HEK293 (cell line): ENCODE data around the gene EML4.

Source experiments
- CTCF ChIA-PET: fragments of 350-600 bp; formaldehyde crosslinking; extraction: SDS; loops from one replicate; lab custom pipeline; 2021; ENCODE audit warnings: antibody characterized with exemption; lab: Yijun Ruan, JAX
- POLR2A ChIA-PET: fragments of 300-600 bp; formaldehyde crosslinking; extraction: SDS; loops from one replicate; lab custom pipeline; 2020; ENCODE audit warnings: antibody characterized with exemption, inconsistent platforms; lab: Yijun Ruan, JAX
- H3K27ac ChIP-seq: fragments of 200-500 bp; sonication (Bioruptor generic); 2 replicates; pipeline ENCODE4 v1.5.1; 2014; ENCODE audit warnings: low read depth, low read length, control low read depth, inconsistent platforms; ENCODE audit errors: extremely low read depth
- H3K36me3 ChIP-seq, 2 experiments: fragments of 200-500 bp in 1 of 2; sonication (Bioruptor generic) in 1 of 2; 1 replicate in 1 of 2; 2 replicates in 1 of 2; pipeline ENCODE4 v1.5.1; 2014 to 2017; ENCODE audit warnings: inconsistent platforms in 2 of 2, low read length in 2 of 2; ENCODE audit not compliant: control insufficient read depth in 2 of 2, insufficient read depth in 1 of 2
- H3K4me1 ChIP-seq: fragments of 200-500 bp; sonication (Bioruptor generic); 2 replicates; pipeline ENCODE4 v1.5.1; 2014; ENCODE audit warnings: mild to moderate bottlenecking, low read length, inconsistent platforms; ENCODE audit not compliant: control insufficient read depth, insufficient read depth
- H3K4me3 ChIP-seq: 2 replicates; pipeline ENCODE4 v1.5.1; 2011; ENCODE audit warnings: low read depth, mild to moderate bottlenecking, control low read depth, low read length, moderate library complexity
- H3K9me3 ChIP-seq: fragments of 200-500 bp; sonication (Bioruptor generic); 2 replicates; pipeline ENCODE4 v1.5.1; 2014; ENCODE audit warnings: low read depth, low read length, inconsistent platforms; ENCODE audit not compliant: control insufficient read depth, insufficient read depth
- GLI2 ChIP-seq: fragments of 450-650 bp; formaldehyde crosslinking; IDR thresholded peaks from 2 replicates; pipeline ENCODE4; 2017; ENCODE audit warnings: missing biosample characterization, missing genetic modification characterization, low read depth, borderline replicate concordance
- HOXC10 ChIP-seq: sonication (generic); formaldehyde crosslinking; IDR thresholded peaks from 2 replicates; pipeline ENCODE4 v1.8.1; 2023; ENCODE audit warnings: mild to moderate bottlenecking, missing genetic modification reagents
- KLF1 ChIP-seq: fragments of 450-650 bp; formaldehyde crosslinking; IDR thresholded peaks from 2 replicates; pipeline ENCODE4 v1.5.1; 2016; ENCODE audit warnings: missing biosample characterization, missing genetic modification characterization
- KLF7 ChIP-seq: fragments of 450-650 bp; formaldehyde crosslinking; IDR thresholded peaks from 2 replicates; pipeline ENCODE4 v1.5.1; 2016; ENCODE audit warnings: missing biosample characterization, missing genetic modification characterization, borderline replicate concordance
- KLF9 ChIP-seq: fragments of 450-650 bp; formaldehyde crosslinking; IDR thresholded peaks from 2 replicates; pipeline ENCODE4 v1.5.1; 2016; ENCODE audit warnings: missing biosample characterization, missing genetic modification characterization, low read depth
- YY2 ChIP-seq: fragments of 450-650 bp; formaldehyde crosslinking; IDR thresholded peaks from 2 replicates; pipeline ENCODE4 v1.5.1; 2016; ENCODE audit warnings: missing biosample characterization, missing genetic modification characterization
- ZBTB20 ChIP-seq: fragments of 450-650 bp; formaldehyde crosslinking; IDR thresholded peaks from 2 replicates; pipeline ENCODE4 v1.5.1; 2016; ENCODE audit warnings: missing biosample characterization, missing genetic modification characterization
- ZFHX2 ChIP-seq: fragments of 450-650 bp; formaldehyde crosslinking; conservative IDR thresholded peaks from 2 replicates; pipeline ENCODE4 v1.5.1; 2016; ENCODE audit warnings: missing biosample characterization, missing genetic modification characterization
- ZNF19 ChIP-seq: fragments of 450-650 bp; formaldehyde crosslinking; IDR thresholded peaks from 2 replicates; pipeline ENCODE4; 2016; ENCODE audit warnings: missing biosample characterization, missing genetic modification characterization, low read depth
- ZNF48 ChIP-seq: fragments of 450-650 bp; formaldehyde crosslinking; IDR thresholded peaks from 2 replicates; pipeline ENCODE4 v1.5.1; 2016; ENCODE audit warnings: missing biosample characterization, missing genetic modification characterization
- ZNF596 ChIP-seq: fragments of 450-650 bp; IDR thresholded peaks from 2 replicates; pipeline ENCODE4 v1.5.0; 2018; ENCODE audit warnings: missing biosample characterization, mild to moderate bottlenecking, missing genetic modification characterization, moderate library complexity
- ZNF629 ChIP-seq: fragments of 450-650 bp; formaldehyde crosslinking; IDR thresholded peaks from 2 replicates; pipeline ENCODE4 v1.5.1; 2017; ENCODE audit warnings: missing biosample characterization, missing genetic modification characterization
- ZNF76 ChIP-seq: fragments of 450-650 bp; formaldehyde crosslinking; IDR thresholded peaks from 2 replicates; pipeline ENCODE4; 2016; ENCODE audit warnings: low read depth, missing biosample characterization, missing genetic modification characterization, borderline replicate concordance
- ZNF830 ChIP-seq: fragments of 450-650 bp; IDR thresholded peaks from 2 replicates; pipeline ENCODE4 v1.5.0; 2018; ENCODE audit warnings: missing biosample characterization, missing genetic modification characterization, low read depth, mild to moderate bottlenecking, moderate library complexity
- ZXDB ChIP-seq: fragments of 450-650 bp; formaldehyde crosslinking; IDR thresholded peaks from 2 replicates; pipeline ENCODE4 v1.5.1; 2016; ENCODE audit warnings: missing biosample characterization, missing genetic modification characterization
- TF ChIP-seq, protein P1 (sequence below): fragments of 450-650 bp; formaldehyde crosslinking; IDR thresholded peaks from 2 replicates; pipeline ENCODE4 v1.5.1; 2016; ENCODE audit warnings: missing biosample characterization, missing genetic modification characterization
- TF ChIP-seq, protein P2 (sequence below): fragments of 450-650 bp; formaldehyde crosslinking; IDR thresholded peaks from 2 replicates; pipeline ENCODE4 v1.5.1; 2016; ENCODE audit warnings: missing biosample characterization, missing genetic modification characterization, low read depth
- TF ChIP-seq, protein P3 (sequence below): fragments of 450-650 bp; formaldehyde crosslinking; IDR thresholded peaks from 2 replicates; pipeline ENCODE4 v1.5.1; 2016; ENCODE audit warnings: missing biosample characterization, missing genetic modification characterization

The EML4 gene

DNA sequence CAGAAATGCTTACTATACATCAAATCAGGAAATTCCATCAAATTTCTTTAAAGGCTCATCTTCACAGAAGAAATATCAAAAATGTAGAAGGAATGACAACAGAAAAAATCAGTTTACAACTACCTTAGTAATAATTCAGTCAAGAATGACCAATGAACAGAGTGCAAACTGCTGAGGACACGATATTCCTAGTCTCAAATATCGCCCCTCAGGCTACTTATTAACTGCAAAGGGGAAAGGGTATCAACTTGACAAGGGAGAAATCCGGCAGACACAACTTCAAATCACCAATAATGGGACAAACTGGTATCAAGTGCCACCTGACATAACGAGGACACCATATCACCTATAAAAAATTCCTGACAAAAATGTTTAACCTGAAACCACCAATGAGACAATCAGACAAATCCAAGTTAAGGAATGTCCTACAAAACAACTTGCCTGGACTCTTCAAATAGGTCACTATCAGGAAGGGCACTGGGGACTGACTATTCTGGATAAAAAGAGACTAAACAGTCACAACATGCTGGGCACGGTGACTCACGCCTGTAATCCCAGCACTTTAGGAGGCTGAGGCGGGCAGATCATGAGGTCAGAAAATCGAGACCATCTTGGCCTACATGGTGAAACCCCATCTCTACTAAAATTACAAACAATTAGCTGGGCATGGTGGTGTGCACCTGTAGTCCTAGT, 179.1 kb downstream of the EML4 start:
- Histone ChIP-seq H3K27ac (no peak overlapping the region), H3K9me3 (no peaks in the 10 kb centered on the region), H3K36me3 (peaks cover 8 to 61% of the 10 kb centered on the region in 2 experiments), H3K4me1 (no peaks in the 10 kb centered on the region), H3K4me3 (no peak overlapping the region)
- ChIA-PET CTCF (no interaction called here), POLR2A (no interaction called here)
- TF ChIP-seq KLF7 (tag by site-specific recombination) (no peak), KLF9 (tag by site-specific recombination) (no peak), ZXDB (tag by site-specific recombination) (no peak)

DNA sequence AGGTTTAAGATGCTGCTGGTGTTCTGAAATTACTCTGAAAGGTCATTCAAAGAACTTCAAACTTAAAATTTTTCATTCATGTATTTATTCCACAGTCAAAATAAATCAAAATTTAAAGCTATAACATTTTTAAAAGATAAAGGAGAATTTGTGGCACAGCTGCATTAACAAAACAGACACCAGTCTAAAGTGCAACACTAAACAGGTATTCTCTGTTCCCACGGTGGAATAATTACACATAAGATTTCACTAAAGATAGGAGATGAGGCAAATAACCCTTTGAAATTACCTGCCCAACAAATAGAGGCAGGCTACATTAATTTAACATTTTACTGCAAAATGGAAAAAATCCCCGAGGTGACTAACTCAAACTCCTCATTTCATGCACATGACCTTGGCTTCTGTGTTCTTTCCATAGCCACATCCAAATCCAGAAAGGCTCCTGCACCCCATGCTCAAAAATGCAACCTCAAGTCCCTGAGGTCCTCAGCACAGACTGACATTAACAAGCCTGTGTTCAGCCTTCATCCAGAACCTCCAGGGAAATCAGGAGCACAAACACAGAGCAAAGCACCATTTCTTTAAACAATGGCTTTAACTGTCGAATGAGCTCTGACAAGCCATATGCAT, 181.4 kb downstream of the EML4 start:
- POLR2A ChIA-PET, result no interaction called here
- TF ChIP-seq ZBTB20 (tag by site-specific recombination), result no peak
- no peak for TF ChIP-seq ZNF830 (tag by site-specific recombination)
- TF ChIP-seq ZNF76 (tag by site-specific recombination), result no peak
- TF ChIP-seq, protein P1, sequence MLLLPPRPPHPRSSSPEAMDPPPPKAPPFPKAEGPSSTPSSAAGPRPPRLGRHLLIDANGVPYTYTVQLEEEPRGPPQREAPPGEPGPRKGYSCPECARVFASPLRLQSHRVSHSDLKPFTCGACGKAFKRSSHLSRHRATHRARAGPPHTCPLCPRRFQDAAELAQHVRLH (tag by site-specific recombination), result no peak
- no peak for TF ChIP-seq GLI2 (tag by site-specific recombination)
- no peak for TF ChIP-seq KLF1 (tag by site-specific recombination)
- TF ChIP-seq, protein P2, sequence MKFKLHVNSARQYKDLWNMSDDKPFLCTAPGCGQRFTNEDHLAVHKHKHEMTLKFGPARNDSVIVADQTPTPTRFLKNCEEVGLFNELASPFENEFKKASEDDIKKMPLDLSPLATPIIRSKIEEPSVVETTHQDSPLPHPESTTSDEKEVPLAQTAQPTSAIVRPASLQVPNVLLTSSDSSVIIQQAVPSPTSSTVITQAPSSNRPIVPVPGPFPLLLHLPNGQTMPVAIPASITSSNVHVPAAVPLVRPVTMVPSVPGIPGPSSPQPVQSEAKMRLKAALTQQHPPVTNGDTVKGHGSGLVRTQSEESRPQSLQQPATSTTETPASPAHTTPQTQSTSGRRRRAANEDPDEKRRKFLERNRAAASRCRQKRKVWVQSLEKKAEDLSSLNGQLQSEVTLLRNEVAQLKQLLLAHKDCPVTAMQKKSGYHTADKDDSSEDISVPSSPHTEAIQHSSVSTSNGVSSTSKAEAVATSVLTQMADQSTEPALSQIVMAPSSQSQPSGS, result no peak
- CTCF ChIA-PET, result interaction anchor here (2.0 kb wide), 1 partner anchor 8 kb away, joined by 5 read pairs; no protein-coding TSS in a partner anchor
- H3K4me3 ChIP-seq, result no peak overlapping the region
- no peaks in the 10 kb centered on the region for H3K9me3 ChIP-seq
- no peaks in the 10 kb centered on the region for H3K4me1 ChIP-seq
- no peak overlapping the region for H3K27ac ChIP-seq
- peaks cover 8 to 53% of the 10 kb centered on the region in 2 experiments for H3K36me3 ChIP-seq

DNA sequence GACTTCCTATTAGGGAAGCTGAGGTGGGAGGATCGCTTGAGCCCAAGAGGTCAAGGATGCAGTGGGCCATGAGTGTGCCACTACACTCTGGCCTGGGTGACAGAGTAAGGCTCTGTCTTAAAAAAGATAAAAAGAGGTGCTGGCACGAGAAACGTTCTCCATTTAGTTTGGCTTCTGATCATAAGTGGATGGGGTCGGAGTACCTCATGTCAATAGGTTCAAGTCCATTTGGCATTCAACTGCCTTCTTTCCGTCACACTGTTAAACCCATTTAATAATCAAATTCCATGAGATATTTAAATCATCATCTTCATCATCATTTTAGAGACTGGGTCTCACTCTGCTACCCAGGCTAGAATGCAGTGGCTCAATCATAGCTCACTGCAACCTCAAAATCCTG, 182.7 kb downstream of the EML4 start:
- Histone ChIP-seq H3K9me3 (no peaks in the 10 kb centered on the region), H3K27ac (no peak overlapping the region), H3K4me3 (no peak overlapping the region), H3K36me3 (peaks cover 8 to 43% of the 10 kb centered on the region in 2 experiments), H3K4me1 (no peaks in the 10 kb centered on the region)
- POLR2A ChIA-PET, result interaction anchor here (1.1 kb wide), 1 partner anchor 13 kb away, joined by 3 read pairs; no protein-coding TSS in a partner anchor
- no peak for TF ChIP-seq HOXC10 (CRISPR knock-in tag)
- no peak for TF ChIP-seq ZFHX2 (tag by site-specific recombination)
- TF ChIP-seq KLF9 (tag by site-specific recombination), result no peak
- TF ChIP-seq ZNF596 (tag by site-specific recombination), result no peak
- TF ChIP-seq ZNF629, result no peak
- no peak for TF ChIP-seq ZNF19
- TF ChIP-seq, protein P3, sequence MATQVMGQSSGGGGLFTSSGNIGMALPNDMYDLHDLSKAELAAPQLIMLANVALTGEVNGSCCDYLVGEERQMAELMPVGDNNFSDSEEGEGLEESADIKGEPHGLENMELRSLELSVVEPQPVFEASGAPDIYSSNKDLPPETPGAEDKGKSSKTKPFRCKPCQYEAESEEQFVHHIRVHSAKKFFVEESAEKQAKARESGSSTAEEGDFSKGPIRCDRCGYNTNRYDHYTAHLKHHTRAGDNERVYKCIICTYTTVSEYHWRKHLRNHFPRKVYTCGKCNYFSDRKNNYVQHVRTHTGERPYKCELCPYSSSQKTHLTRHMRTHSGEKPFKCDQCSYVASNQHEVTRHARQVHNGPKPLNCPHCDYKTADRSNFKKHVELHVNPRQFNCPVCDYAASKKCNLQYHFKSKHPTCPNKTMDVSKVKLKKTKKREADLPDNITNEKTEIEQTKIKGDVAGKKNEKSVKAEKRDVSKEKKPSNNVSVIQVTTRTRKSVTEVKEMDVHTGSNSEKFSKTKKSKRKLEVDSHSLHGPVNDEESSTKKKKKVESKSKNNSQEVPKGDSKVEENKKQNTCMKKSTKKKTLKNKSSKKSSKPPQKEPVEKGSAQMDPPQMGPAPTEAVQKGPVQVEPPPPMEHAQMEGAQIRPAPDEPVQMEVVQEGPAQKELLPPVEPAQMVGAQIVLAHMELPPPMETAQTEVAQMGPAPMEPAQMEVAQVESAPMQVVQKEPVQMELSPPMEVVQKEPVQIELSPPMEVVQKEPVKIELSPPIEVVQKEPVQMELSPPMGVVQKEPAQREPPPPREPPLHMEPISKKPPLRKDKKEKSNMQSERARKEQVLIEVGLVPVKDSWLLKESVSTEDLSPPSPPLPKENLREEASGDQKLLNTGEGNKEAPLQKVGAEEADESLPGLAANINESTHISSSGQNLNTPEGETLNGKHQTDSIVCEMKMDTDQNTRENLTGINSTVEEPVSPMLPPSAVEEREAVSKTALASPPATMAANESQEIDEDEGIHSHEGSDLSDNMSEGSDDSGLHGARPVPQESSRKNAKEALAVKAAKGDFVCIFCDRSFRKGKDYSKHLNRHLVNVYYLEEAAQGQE, result no peak
- TF ChIP-seq YY2, result no peak
- no peak for TF ChIP-seq ZNF48 (tag by site-specific recombination)
- CTCF ChIA-PET, result interaction anchor here (0.9 to 2.0 kb wide), 2 partner anchors 9 to 13 kb away, joined by 3 to 5 read pairs; no protein-coding TSS in a partner anchor
